Loucy (cell line): ENCODE results near the gene PNMA3.

Experiments used
- H2AFZ ChIP-seq: fragments of 200-600 bp; sonication (generic); 2 replicates; pipeline ENCODE4 v1.6.0; 2016; ENCODE audit warnings: antibody characterized with exemption, mild to moderate bottlenecking, low read length, moderate library complexity
- H3F3A ChIP-seq: fragments of 200-600 bp; 2 replicates; pipeline ENCODE4 v1.6.0; 2016; ENCODE audit warnings: antibody characterized with exemption, low read depth, mild to moderate bottlenecking
- H3K27me3 ChIP-seq: fragments of 200-600 bp; sonication (generic); 2 replicates; pipeline ENCODE4 v1.6.1; 2014; ENCODE audit warnings: low read length, mild to moderate bottlenecking; ENCODE audit not compliant: insufficient read depth, poor library complexity, severe bottlenecking
- H3K36me3 ChIP-seq: fragments of 200-600 bp; sonication (generic); 2 replicates; pipeline ENCODE4 v1.6.1; 2016; ENCODE audit warnings: low read length; ENCODE audit not compliant: insufficient read depth
- H3K4me1 ChIP-seq: fragments of 200-600 bp; sonication (generic); 2 replicates; pipeline ENCODE4 v1.5.1; 2014; ENCODE audit warnings: low read length, mild to moderate bottlenecking; ENCODE audit not compliant: insufficient read depth, poor library complexity, severe bottlenecking
- H3K4me2 ChIP-seq: fragments of 200-600 bp; sonication (generic); 2 replicates; pipeline ENCODE4 v1.6.0; 2014; ENCODE audit warnings: antibody characterized with exemption, low read length, low read depth, mild to moderate bottlenecking; ENCODE audit not compliant: poor library complexity, severe bottlenecking
- H3K4me3 ChIP-seq: fragments of 200-600 bp; sonication (generic); 2 replicates; pipeline ENCODE4 v1.5.1; 2014; ENCODE audit warnings: low read length, mild to moderate bottlenecking, mixed read lengths; ENCODE audit not compliant: poor library complexity, severe bottlenecking
- H3K79me2 ChIP-seq: fragments of 200-600 bp; sonication (generic); 2 replicates; pipeline ENCODE4 v1.6.1; 2014; ENCODE audit warnings: low read length; ENCODE audit not compliant: insufficient read depth
- H3K9ac ChIP-seq: fragments of 200-600 bp; sonication (generic); 2 replicates; pipeline ENCODE4 v1.6.0; 2014; ENCODE audit warnings: mild to moderate bottlenecking, low read depth, low read length, moderate library complexity; ENCODE audit not compliant: poor library complexity, severe bottlenecking
- H3K9me2 ChIP-seq: fragments of 200-600 bp; sonication (generic); replicated peaks from 2 replicates; pipeline ENCODE4 v1.6.1; 2016; ENCODE audit warnings: low read depth, low read length, mixed read lengths
- H3K9me3 ChIP-seq: fragments of 200-600 bp; sonication (generic); 2 replicates; pipeline ENCODE4 v1.6.1; 2014; ENCODE audit warnings: mild to moderate bottlenecking, antibody characterized with exemption, low read length, low read depth; ENCODE audit not compliant: insufficient read depth
- H4K20me1 ChIP-seq: fragments of 200-600 bp; sonication (generic); 2 replicates; pipeline ENCODE4 v1.6.0; 2014; ENCODE audit warnings: antibody characterized with exemption, low read length, mild to moderate bottlenecking; ENCODE audit not compliant: insufficient read depth, poor library complexity, severe bottlenecking
- CTCF ChIP-seq: fragments of 200-600 bp; sonication (generic); conservative IDR thresholded peaks from 2 replicates; pipeline ENCODE4 v1.5.1; 2014; ENCODE audit warnings: mild to moderate bottlenecking, antibody characterized with exemption, low read length
- EZH2phosphoT487 ChIP-seq: fragments of 200-600 bp; IDR thresholded peaks from 2 replicates; pipeline ENCODE4 v1.6.1; 2018; ENCODE audit warnings: antibody characterized with exemption, mild to moderate bottlenecking, moderate library complexity, borderline replicate concordance

PNMA3 gene

DNA sequence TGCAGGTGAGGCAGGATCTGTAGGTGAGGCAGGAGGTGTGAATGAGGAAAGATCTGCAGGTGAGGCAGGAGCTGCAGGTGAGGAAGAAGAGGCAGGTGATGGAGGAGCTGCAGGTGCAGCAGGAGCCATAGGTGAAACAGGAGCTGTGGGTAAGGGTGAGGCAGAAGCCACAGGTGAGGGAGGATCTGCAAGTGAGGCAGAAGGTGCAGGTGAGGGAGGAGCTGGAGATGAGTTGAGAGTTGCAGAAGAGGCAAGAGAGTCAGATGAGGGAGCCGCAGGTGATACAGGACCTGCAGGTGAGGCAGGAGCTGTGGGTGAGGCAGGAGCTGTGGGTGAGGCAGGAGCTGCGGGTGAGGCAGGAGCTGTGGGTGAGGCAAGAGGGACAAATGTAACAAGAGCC, 27.1 kb upstream of the PNMA3 start:
- Histone ChIP-seq H3K9ac (no peak overlapping the region), H3F3A (no peaks in the 10 kb centered on the region), H2AFZ (no peak overlapping the region), H3K79me2 (no peaks in the 10 kb centered on the region), H3K9me2 (no peaks in the 10 kb centered on the region), H3K4me3 (no peak overlapping the region), H4K20me1 (no peaks in the 10 kb centered on the region), H3K36me3 (no peaks in the 10 kb centered on the region), H3K4me2 (no peak overlapping the region), H3K9me3 (no peaks in the 10 kb centered on the region), H3K27me3 (no peaks in the 10 kb centered on the region), H3K4me1 (no peaks in the 10 kb centered on the region)
- TF ChIP-seq EZH2phosphoT487: no peak
- TF ChIP-seq CTCF: no peak

GRCh38 chrX:153029875-153030274, 26.4 kb upstream of the PNMA3 start:
- Histone ChIP-seq H3K27me3 (no peaks in the 10 kb centered on the region), H3K4me2 (no peak overlapping the region), H3F3A (no peaks in the 10 kb centered on the region), H4K20me1 (no peaks in the 10 kb centered on the region), H3K79me2 (no peaks in the 10 kb centered on the region), H3K4me1 (no peaks in the 10 kb centered on the region), H3K9ac (no peak overlapping the region), H3K4me3 (no peak overlapping the region), H3K9me3 (no peaks in the 10 kb centered on the region), H3K9me2 (no peaks in the 10 kb centered on the region), H2AFZ (no peak overlapping the region), H3K36me3 (no peaks in the 10 kb centered on the region)
- TF ChIP-seq CTCF (no peak), EZH2phosphoT487 (no peak)

DNA sequence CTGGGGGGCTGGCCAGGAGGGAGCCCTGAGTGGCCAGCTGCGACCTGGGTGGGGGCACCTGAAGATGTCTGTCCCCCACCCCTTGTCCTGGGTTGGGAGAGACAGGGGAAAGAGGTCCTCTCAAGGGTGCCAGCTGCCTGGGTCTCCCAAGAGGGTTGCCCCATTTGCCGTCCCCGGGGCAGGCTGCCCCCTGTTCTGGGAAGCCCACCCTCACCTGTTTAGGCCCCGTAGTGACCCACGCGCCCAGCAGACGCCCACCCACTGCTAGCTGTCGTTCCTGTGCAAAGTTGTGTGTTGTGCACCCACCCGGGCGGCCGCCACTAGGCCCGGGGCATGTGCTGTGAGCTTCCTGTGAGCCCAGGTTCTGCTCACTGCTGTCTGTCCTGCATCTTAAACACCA, 25.5 kb upstream of the PNMA3 start:
- Histone ChIP-seq H3K4me1 (no peaks in the 10 kb centered on the region), H3K27me3 (no peaks in the 10 kb centered on the region), H3K4me2 (no peak overlapping the region), H3K9me2 (no peaks in the 10 kb centered on the region), H3K9ac (no peak overlapping the region), H3K9me3 (no peaks in the 10 kb centered on the region), H4K20me1 (no peaks in the 10 kb centered on the region), H2AFZ (no peak overlapping the region), H3K36me3 (no peaks in the 10 kb centered on the region), H3K4me3 (no peak overlapping the region), H3K79me2 (no peaks in the 10 kb centered on the region), H3F3A (no peaks in the 10 kb centered on the region)
- no peak for TF ChIP-seq EZH2phosphoT487
- no peak for TF ChIP-seq CTCF
